Testis (tissue), 2 donors: ENCODE measurements around the gene NDUFB6.

Source experiments
- POLR2A ChIP-seq: fragments of 450-650 bp; IDR thresholded peaks from one replicate; pipeline ENCODE4 v1.6.1; 2017; ENCODE audit warnings: antibody characterized with exemption, mild to moderate bottlenecking, moderate library complexity
- TF ChIP-seq, protein P1 (sequence below), 3 experiments: fragments of 450-650 bp in 2 of 3; fragments of 200-600 bp in 1 of 3; sonication (generic) in 1 of 3; IDR thresholded peaks; one replicate each; pipeline ENCODE4 v1.5.1; 2016 to 2019; ENCODE audit warnings: antibody characterized with exemption in 3 of 3, mild to moderate bottlenecking in 2 of 3, moderate library complexity in 1 of 3

DNA sequence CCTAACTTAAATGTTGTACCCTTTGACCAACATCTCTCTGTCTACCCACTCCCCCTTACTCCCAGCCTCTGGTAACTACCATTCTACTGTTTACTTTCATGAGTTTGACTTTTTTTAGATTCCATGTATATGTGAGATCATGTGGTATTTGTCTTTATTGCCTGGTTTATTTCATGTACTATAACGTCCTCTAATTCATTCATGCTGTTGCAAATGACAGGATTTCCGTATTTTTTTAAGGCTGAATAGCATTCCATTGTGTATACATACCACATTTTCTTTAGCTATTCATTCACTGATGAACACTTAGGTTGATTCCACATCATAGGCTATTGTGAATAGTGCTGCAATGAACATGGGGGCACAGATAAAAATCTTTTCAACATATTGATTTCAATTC is 11.8 kb upstream of the NDUFB6 start:
- no peak for TF ChIP-seq POLR2A
- TF ChIP-seq, protein P1, sequence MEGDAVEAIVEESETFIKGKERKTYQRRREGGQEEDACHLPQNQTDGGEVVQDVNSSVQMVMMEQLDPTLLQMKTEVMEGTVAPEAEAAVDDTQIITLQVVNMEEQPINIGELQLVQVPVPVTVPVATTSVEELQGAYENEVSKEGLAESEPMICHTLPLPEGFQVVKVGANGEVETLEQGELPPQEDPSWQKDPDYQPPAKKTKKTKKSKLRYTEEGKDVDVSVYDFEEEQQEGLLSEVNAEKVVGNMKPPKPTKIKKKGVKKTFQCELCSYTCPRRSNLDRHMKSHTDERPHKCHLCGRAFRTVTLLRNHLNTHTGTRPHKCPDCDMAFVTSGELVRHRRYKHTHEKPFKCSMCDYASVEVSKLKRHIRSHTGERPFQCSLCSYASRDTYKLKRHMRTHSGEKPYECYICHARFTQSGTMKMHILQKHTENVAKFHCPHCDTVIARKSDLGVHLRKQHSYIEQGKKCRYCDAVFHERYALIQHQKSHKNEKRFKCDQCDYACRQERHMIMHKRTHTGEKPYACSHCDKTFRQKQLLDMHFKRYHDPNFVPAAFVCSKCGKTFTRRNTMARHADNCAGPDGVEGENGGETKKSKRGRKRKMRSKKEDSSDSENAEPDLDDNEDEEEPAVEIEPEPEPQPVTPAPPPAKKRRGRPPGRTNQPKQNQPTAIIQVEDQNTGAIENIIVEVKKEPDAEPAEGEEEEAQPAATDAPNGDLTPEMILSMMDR (IDR thresholded peaks at IDR 0.05): no peak
